Thoracic aorta (tissue), 2 donors: ENCODE results near the gene UBASH3A. TPM values are rescaled to one million over a fixed set of nuclear protein-coding genes. Genes with fewer than 3 reads are reported as not detected.

ENCODE experiments used
- ATAC-seq: fragments of 150-250 bp; one replicate; pipeline ENCODE4 v1.8.0; 2017; ENCODE audit warnings: low read depth; ENCODE audit not compliant: insufficient number of reproducible peaks, low FRiP score
- DNase-seq: peaks from one replicate; pipeline ENCODE4 v3.0.0-alpha.2; 2020; ENCODE audit warnings: low spot score
- H3K27ac ChIP-seq, 2 donors: fragments of 200-600 bp; sonication (generic); 1 replicate in 1 of 2; 2 replicates in 1 of 2; pipeline ENCODE4 v1.5.1; 2016; ENCODE audit warnings: mild to moderate bottlenecking in 2 of 2, moderate library complexity in 2 of 2
- H3K27me3 ChIP-seq: fragments of 200-600 bp; sonication (generic); replicated peaks from 2 replicates; pipeline ENCODE4 v1.6.0; 2016; ENCODE audit warnings: mild to moderate bottlenecking; ENCODE audit not compliant: insufficient read depth
- H3K36me3 ChIP-seq: fragments of 200-600 bp; sonication (generic); one replicate; pipeline ENCODE4 v1.5.1; 2016
- H3K4me1 ChIP-seq, 2 donors: fragments of 200-600 bp; sonication (generic); 1 replicate in 1 of 2; 2 replicates in 1 of 2; pipeline versions ENCODE4 v1.5.1 to v1.6.0; 2016; ENCODE audit warnings: low read depth in 2 of 2, mild to moderate bottlenecking in 1 of 2; ENCODE audit not compliant: control insufficient read depth in 1 of 2
- H3K4me3 ChIP-seq: fragments of 200-600 bp; sonication (generic); 2 replicates; pipeline ENCODE4 v1.5.1; 2016; ENCODE audit warnings: mild to moderate bottlenecking
- H3K9me3 ChIP-seq: fragments of 200-600 bp; sonication (generic); 2 replicates; pipeline ENCODE4 v1.5.1; 2016
- total RNA-seq, 2 donors: library from RNA; depleted of rRNA; stranded (reverse); fragments of >200 nt; gene quantifications; one replicate each; pipeline versions ENCODE4 v1.1.0 to v1.2.3, GENCODE V29; 2016
- TF ChIP-seq, protein P1 (sequence below): fragments of 200-600 bp; sonication (generic); IDR thresholded peaks from one replicate; pipeline ENCODE4 v1.5.1; 2019; ENCODE audit warnings: antibody characterized with exemption

UBASH3A gene
- total RNA-seq, 2 donors from 2014 or later: 1.2 to 1.3 TPM

DNA sequence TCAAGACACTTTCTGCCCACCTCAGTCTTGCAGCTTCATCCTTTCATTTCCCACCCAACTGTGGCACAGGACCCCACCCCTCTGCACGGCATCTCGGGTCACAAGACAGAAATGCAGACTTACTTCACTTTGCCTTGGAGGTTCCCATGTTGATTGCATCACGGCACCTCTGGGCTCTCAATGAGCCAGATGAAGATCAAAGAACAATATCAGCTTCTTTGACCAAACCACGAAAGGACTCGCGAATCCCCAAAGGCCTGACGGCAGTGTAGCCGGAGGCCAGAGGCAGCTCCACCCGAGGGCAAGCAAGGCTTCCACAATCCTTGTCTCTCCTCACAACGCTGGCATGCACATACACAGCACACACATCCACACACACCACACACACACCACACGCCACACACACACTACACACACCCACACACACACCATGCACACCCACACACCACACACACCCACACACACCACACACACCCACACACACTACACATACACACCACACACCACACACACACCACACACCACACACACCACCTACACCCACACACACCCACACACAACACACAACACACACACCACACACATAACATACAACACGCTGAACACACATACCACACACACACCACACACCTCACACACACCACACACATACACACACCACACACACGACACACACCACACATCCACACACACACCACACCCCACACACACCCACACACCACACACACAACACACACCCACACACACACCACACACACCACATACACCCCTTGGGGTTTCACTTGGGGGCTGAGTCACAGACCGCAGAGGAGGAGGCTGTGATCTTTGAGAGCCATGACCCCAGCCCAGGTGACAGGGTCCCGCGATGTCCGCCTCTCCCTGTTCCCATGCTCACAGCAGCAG, 35.8 kb downstream of the UBASH3A start:
- Histone ChIP-seq H3K9me3 (no peaks in the 10 kb centered on the region), H3K4me3 (no peak overlapping the region), H3K4me1 (no peaks in the 10 kb centered on the region), H3K27ac (no peak overlapping the region), H3K27me3 (no peaks in the 10 kb centered on the region), H3K36me3 (no peaks in the 10 kb centered on the region)
- ATAC-seq (no peak), DNase-seq (no peak)
- TF ChIP-seq, protein P1, sequence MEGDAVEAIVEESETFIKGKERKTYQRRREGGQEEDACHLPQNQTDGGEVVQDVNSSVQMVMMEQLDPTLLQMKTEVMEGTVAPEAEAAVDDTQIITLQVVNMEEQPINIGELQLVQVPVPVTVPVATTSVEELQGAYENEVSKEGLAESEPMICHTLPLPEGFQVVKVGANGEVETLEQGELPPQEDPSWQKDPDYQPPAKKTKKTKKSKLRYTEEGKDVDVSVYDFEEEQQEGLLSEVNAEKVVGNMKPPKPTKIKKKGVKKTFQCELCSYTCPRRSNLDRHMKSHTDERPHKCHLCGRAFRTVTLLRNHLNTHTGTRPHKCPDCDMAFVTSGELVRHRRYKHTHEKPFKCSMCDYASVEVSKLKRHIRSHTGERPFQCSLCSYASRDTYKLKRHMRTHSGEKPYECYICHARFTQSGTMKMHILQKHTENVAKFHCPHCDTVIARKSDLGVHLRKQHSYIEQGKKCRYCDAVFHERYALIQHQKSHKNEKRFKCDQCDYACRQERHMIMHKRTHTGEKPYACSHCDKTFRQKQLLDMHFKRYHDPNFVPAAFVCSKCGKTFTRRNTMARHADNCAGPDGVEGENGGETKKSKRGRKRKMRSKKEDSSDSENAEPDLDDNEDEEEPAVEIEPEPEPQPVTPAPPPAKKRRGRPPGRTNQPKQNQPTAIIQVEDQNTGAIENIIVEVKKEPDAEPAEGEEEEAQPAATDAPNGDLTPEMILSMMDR: no peak

DNA sequence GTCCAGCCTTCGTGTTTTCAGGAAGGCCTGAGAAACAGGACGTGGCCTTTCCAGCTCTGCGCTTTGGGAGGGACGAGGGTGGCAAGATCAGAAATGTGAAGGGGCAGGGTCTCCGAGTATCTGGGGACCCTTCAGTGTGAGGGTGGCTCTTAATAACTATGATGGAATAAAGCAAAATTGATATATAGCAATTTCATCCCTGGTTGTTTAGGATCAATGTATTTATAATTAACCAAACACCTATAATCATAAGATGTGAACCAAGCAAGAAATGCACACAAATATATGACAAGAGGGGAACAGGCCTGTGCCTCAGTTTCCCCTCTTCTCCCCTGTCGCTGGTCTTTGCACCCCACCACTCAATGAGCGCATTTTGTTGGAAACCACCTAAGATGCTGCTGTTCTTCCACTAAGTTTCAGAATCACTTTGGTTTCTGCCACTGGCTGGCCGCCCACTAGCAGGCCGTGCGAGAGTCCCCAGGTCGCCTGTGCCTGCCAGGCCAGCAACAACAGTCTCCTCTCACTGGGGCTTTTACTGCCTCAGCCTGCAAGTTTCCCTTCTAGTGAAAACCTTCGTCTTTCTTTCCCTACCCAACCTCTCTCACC, 36.6 kb downstream of the UBASH3A start:
- no peaks in the 10 kb centered on the region for H3K9me3 ChIP-seq
- ATAC-seq (no peak), DNase-seq (no peak)
- H3K4me1 ChIP-seq: no peaks in the 10 kb centered on the region
- H3K4me3 ChIP-seq: no peak overlapping the region
- H3K27ac ChIP-seq: no peak overlapping the region
- TF ChIP-seq, protein P1: no peak
- H3K36me3 ChIP-seq: no peaks in the 10 kb centered on the region
- H3K27me3 ChIP-seq: no peaks in the 10 kb centered on the region

DNA sequence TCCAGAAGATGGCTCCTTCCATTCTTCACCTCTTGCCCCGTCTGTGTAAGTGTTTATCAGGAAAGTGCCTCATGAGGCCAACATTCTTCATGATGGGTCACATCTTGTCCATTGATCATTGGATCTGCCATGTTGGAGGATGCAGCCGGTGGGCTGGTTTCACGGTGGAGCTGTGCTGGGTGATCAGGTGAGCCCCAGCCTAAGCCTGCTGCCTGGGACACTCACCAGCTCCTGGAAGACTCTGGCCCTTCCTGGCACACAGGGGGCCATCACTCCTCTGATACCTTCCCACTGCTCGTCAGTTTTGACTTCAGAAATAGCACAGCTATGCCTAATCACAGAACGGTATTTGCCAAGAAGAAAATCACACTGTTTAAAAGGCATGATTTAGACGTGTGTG, 38.3 kb downstream of the UBASH3A start:
- Histone ChIP-seq H3K9me3 (no peaks in the 10 kb centered on the region), H3K27me3 (no peaks in the 10 kb centered on the region), H3K36me3 (no peaks in the 10 kb centered on the region), H3K4me1 (no peaks in the 10 kb centered on the region), H3K27ac (no peak overlapping the region), H3K4me3 (no peak overlapping the region)
- ATAC-seq (no peak), DNase-seq (no peak)
- TF ChIP-seq, protein P1: no peak

DNA sequence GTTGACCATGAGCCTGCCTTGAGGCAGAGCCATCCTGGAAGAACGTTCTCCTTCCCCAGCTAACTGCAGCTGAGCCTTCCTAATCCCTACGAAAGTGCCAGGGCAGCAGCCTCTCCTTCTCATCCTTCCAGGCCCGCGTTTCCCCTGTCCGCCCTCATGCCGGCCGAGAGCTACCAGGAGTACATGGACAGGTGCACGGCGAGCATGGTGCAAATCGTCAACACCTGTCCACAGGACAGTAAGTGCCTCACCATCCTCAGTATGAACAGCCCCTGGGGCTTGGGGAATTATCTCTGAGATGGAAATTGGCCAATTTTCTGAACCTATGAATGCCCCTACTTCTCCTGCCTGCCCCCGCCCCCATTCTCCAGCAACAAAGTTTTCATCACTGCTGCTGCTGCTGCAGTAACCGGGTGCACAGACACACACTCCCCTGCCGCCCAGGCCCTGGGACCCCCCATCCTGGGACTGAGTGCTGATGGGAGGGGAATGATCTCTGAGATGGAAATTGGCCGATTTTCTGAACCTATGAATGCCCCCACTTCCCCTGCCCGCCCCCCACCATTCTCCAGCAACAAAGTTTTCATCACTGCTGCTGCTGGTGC, 39.6 kb downstream of the UBASH3A start:
- Histone ChIP-seq H3K4me1 (no peaks in the 10 kb centered on the region), H3K27ac (no peak overlapping the region), H3K36me3 (no peaks in the 10 kb centered on the region), H3K27me3 (no peaks in the 10 kb centered on the region), H3K4me3 (no peak overlapping the region), H3K9me3 (no peaks in the 10 kb centered on the region)
- ATAC-seq (no peak), DNase-seq (no peak)
- TF ChIP-seq, protein P1: no peak
